ENCODE results near the gene VEGFC.
A peak's percentile ranks its signal among the peaks of the same experiment; 100 is the strongest.

The VEGFC gene

GRCh38 chr4:176792326-176793059 is at the start of gene VEGFC:
TSS of gene VEGFC (minus strand) at chr4:176792922. CDS start at chr4:176792311, 611 bp downstream.
- peak; percentile 86 for DNase-seq (ENCODE audit: low spot score)

- DNase-seq (ENCODE audit: low spot score): no peak
Measured at GRCh38 chr4:176841711-176842112, 49.0 kb upstream of the VEGFC start.

DNA sequence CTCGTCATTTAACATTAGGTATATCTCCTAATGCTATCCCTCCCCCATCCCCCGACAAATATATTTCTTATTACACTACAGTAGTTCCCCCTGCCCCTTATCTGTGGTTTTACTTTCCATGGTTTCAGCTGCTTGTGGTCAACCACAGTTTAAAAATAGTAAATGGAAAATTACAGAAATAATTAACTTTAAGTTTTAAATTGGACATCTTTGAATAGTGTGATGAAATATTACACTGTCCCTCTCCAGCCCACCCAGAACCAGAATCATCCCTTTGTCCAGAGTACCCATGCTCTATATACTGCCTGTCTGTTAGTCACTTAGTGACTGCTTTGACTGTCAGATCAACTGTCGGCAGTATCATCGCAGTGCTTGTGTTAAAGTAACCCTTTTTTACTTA is 47.4 kb upstream of the VEGFC start:
- DNase-seq (ENCODE audit: low spot score): no peak

DNA sequence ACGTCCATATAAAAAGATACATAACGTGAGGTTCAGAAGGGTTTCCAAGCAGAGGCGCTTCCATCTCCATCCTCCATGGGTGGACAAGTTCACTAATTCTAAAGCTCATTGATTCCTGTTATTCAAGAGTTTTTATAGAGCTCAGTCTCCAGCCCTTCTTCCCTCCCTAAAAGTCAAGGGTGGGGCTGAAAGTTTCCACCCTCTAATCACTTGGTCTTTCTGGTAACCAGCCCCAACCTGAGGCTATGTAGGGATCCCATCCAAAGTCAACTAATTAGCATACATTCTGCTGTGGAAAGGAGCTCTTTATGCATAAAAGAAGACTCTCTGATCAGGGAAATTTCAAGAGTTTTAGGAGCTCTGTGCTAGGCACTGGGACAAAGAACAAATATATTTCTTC is 46.9 kb upstream of the VEGFC start:
- no peak for DNase-seq (ENCODE audit: low spot score)

- peak; percentile 48 for DNase-seq (ENCODE audit: low spot score)
Measured at GRCh38 chr4:176838601-176839433, 46.1 kb upstream of the VEGFC start.

- DNase-seq (ENCODE audit: low spot score): no peak
Measured at GRCh38 chr4:176837169-176837895, 44.6 kb upstream of the VEGFC start.

DNA sequence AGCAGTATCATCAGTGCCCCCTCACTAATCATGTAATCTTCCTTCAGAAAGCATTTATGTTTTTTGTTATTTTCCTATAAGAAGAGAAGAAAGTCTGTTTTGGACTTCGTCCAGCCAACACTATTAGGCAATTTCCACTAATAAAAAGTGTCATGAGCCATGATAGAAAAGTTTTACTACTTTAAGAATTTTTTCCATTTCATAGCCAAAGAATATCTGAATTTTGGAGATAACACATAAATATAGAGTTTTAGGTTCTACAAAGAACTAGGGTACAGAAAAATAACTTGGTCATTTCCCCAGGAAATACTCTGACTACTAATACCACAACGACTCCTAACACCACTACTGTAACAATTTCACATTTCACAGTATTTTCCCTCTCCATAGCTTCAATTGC is 41.8 kb upstream of the VEGFC start:
- DNase-seq (ENCODE audit: low spot score): no peak

DNA sequence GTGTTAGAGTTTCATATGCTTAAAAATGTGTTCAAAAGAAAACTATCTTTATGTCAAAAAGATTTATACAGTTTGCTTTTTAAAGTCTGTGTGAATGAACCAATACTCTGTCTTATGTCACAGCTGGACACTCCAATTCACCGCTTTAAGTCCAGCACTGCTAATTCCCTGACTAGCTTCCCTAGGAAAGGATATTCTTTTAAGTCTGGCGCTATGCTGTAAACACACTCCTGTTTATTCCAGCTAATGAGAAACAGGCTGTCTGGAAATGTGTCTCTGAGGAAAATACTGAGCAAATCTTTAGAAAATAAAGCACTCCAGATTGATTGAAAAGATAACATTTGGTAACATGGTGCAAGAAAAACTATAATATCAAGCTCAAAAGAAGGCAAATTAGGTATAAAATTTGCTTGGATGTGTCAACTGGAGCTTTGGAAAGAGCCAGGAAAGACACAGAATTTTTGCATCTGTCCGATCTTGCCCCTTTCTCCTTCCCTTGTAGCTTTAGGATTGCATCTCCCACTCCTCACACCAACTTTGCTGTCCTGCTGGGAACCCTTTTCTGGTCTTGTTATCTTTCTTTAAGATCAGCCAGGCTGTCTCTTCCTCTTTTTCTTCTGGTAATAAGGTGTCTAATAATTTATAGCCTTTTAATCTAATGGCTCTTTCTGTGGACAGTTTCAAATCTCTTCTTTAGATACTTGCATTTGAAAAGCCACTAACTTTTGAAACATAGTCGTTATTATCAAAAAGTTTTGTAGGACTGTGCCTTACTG is 40.9 kb upstream of the VEGFC start:
- no peak for DNase-seq (ENCODE audit: low spot score)

DNA sequence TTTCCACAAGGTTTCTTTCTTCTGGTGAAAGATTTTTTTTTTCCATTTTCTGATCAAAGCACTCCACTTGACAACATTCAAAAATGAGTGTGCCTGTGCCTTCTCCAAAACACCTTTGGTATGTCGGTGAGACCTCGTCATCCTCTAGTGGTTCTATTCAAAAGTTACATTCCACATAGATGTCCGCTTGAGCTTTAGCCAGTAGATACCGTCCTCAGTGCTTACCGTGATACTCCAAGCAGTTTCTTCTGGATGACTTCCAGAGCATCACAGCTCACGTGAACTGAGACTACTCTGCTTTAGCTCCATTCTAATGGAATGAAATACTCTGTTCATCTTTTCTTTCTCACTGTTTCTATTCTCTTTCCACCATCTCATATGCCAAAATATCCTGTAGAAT is 38.2 kb upstream of the VEGFC start:
- DNase-seq (ENCODE audit: low spot score): no peak

- DNase-seq (ENCODE audit: low spot score): no peak
Measured at GRCh38 chr4:176825586-176825985, 32.9 kb upstream of the VEGFC start.

GRCh38 chr4:176824645-176825366 is 32.1 kb upstream of the VEGFC start:
- no peak for DNase-seq (ENCODE audit: low spot score)

GRCh38 chr4:176818531-176818930 is 25.8 kb upstream of the VEGFC start:
- DNase-seq (ENCODE audit: low spot score): peak; percentile 43

GRCh38 chr4:176817204-176817603 is 24.5 kb upstream of the VEGFC start:
- no peak for DNase-seq (ENCODE audit: low spot score)

DNA sequence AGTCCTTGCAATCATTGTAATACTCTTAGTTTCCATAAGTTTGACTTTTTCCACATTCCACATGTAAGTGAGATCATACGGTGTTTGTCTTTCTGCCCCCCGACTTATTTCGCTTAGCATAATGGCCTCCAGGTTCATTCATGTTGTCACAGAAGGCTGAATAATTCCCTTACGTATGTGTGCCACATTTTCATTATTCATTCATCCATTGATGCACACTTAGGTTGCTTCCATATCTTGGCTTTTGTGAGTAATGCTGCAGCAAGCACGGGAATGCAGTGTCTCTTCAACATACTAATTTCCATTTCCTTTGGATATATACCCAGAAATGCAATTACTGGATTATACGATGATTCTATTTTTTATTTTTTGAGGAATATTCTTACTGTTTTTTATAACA is 22.0 kb upstream of the VEGFC start:
- DNase-seq (ENCODE audit: low spot score): peak; percentile 33

DNA sequence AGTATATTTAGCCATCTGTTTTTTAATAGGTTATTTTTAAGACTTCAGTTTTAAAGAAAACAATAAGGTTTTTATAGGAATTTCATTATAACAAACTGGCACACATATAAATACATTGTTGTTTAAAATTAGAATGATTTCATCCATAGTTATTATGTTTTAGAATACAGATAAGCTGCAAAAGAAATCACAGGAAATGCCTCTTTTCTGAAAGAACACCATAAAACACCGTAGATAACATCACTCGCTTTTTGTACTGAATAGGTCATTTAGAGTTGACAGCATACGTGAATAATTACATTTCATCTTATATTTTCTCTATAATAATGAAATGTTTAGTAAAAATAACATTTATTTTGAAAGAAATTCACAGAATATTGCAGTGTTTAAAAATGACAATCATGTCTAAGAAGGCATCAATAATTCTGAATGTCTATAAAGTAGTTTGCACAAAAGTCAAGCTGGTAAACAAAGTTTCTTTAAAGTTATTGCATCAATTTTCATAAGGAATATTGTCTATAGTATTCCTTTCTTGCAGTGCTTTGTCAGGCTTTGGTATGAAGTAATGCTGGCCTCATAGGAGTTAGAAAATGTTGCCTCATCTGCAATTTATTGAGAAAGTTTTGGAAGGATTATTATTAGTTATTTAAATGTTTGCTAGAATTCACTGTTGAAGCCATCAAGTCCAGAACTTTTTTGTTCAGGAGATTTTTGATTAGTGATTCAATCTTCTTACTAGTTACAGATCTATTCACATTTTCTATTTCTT is 17.9 kb upstream of the VEGFC start:
- DNase-seq (ENCODE audit: low spot score): no peak

DNA sequence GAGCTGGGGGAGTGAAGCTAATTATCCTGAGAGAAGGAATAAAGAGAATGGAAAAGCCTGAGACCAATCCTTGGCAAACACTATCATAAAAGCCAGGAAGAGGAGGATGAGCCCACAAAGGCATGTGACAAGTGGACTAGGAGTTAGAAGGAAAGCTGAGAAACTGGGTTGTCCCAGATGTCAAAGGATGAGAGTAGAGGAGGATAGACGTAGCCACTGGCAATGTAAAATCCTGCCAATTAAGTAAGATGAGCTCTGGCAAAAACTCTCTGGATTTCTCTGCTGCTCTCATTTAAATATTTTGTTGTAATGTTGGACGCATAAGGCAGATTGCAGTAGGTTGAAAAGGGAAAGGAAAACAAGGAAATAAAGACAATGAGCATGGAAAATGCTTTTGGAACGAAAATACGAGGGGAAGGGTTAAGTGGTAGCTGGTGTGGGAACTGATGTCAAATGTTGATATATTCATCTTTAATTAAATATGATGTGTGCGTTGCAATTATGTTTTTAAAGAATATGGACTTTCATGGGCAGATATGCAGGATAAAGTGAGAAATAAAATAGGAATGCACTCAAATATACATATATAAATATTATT is 14.2 kb upstream of the VEGFC start:
- no peak for DNase-seq (ENCODE audit: low spot score)

GRCh38 chr4:176805155-176805554 is 12.4 kb upstream of the VEGFC start:
- peak; percentile 54 for DNase-seq (ENCODE audit: low spot score)

GRCh38 chr4:176800891-176801534 is 8.3 kb upstream of the VEGFC start:
- DNase-seq (ENCODE audit: low spot score): peak; percentile 30

- DNase-seq (ENCODE audit: low spot score): no peak
Measured at GRCh38 chr4:176799653-176800052, 6.9 kb upstream of the VEGFC start.

DNA sequence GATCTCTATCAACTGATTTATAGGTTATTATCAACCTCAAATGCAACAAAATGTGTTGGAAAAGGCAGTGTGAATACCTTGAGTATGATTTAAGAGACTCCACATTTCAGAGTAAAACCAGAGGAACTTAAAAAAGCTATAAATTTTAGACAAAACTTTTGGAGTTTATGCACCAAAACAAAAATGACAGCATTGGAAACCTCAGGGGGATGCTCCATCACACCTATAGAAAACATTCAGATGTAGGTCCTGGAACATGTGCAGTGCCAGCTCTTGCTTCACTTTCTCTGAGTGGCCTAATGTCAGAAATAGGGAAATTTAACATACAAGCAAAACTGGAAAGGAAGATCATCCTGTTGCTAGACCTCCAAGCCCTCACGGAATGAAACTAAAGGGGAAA is 5.8 kb upstream of the VEGFC start:
- DNase-seq (ENCODE audit: low spot score): no peak
